Activated T-helper 17 cell treated with anti-CD3 and anti-CD28 coated beads, Interleukin-2, amount 50 U/mL, for 72 hours (primary cell): ENCODE data around the gene SLC35C1. TPM values are rescaled to one million over a fixed set of nuclear protein-coding genes. Genes with fewer than 3 reads are reported as not detected.
A peak's percentile ranks its signal among the peaks of the same experiment; 100 is the strongest.
"Not testable (repeated sequence)": the region's sequence is repeated elsewhere in the genome, so short reads cannot be mapped to it uniquely, and the experiment has no call there.

Source experiments
- ATAC-seq: fragments of 150-1000 bp; cut with Tn5 transposase; replicated peaks from 2 replicates; pipeline ENCODE4 v1.10.0; 2021; ENCODE audit warnings: mild to moderate bottlenecking, moderate library complexity
- H3K27ac Mint-ChIP-seq: one replicate; pipeline ENCODE4 v1.8.0; 2022; ENCODE audit warnings: mixed read lengths
- H3K27me3 Mint-ChIP-seq: one replicate; pipeline ENCODE4 v1.8.0; 2022; ENCODE audit warnings: mixed read lengths
- H3K36me3 Mint-ChIP-seq: one replicate; pipeline ENCODE4 v1.8.0; 2022; ENCODE audit warnings: low read depth, mild to moderate bottlenecking, mixed read lengths
- H3K4me1 Mint-ChIP-seq: one replicate; pipeline ENCODE4 v1.8.0; 2022; ENCODE audit warnings: mixed read lengths
- H3K4me3 Mint-ChIP-seq: one replicate; pipeline ENCODE4 v1.8.0; 2022; ENCODE audit warnings: mild to moderate bottlenecking, mixed read lengths
- H3K9me3 Mint-ChIP-seq: one replicate; pipeline ENCODE4 v1.8.0; 2022; ENCODE audit warnings: mixed read lengths
- total RNA-seq, 2 donors: library from RNA; stranded (reverse); gene quantifications; one replicate each; pipeline ENCODE4 v1.2.3, GENCODE V29; 2022

Gene SLC35C1
- total RNA-seq, 2 donors from 2014 or later = 8.7 to 18.9 TPM

DNA sequence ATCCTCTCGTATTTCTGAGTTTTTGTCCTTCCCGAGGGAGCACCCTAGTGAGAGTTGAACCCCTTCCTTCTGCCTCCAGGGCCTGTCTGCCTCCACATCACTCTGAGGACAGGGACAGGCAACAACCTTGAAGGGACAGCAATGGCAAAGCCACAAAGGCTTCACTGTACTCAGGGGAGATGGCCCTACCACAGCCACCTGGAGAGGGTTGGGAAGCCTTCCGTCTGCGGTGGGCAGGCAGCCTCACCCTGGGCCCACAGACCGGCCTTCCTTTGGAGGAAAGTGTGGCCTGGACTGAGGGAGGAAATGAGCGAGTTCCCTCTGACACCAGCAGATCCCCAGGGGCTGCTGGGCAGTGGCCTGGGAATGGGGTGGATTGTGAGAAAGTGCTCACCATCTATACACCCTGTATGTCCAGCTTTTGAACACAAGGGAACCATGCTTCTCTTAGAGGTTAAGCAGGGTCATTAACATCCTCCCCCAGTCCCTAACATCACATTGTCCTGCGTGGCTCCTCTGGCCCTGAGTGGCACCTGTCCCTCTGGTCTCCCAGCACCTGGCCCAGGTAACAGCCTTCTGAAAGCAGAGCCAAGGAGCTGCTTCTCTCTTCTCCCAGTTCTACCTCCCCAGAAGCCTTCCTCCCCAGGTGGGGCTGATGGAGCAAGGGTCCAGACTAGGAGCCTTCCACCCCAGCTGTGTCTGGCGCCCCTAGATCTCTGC is 6.8 kb downstream of the SLC35C1 start:
- Mint-ChIP-seq H3K27ac (no peak overlapping the region), H3K9me3 (no peaks in the 10 kb centered on the region), H3K4me1 (peaks cover 13% of the 10 kb centered on the region), H3K36me3 (peaks cover 30% of the 10 kb centered on the region), H3K4me3 (no peak overlapping the region), H3K27me3 (no peaks in the 10 kb centered on the region)
- ATAC-seq = no peak

DNA sequence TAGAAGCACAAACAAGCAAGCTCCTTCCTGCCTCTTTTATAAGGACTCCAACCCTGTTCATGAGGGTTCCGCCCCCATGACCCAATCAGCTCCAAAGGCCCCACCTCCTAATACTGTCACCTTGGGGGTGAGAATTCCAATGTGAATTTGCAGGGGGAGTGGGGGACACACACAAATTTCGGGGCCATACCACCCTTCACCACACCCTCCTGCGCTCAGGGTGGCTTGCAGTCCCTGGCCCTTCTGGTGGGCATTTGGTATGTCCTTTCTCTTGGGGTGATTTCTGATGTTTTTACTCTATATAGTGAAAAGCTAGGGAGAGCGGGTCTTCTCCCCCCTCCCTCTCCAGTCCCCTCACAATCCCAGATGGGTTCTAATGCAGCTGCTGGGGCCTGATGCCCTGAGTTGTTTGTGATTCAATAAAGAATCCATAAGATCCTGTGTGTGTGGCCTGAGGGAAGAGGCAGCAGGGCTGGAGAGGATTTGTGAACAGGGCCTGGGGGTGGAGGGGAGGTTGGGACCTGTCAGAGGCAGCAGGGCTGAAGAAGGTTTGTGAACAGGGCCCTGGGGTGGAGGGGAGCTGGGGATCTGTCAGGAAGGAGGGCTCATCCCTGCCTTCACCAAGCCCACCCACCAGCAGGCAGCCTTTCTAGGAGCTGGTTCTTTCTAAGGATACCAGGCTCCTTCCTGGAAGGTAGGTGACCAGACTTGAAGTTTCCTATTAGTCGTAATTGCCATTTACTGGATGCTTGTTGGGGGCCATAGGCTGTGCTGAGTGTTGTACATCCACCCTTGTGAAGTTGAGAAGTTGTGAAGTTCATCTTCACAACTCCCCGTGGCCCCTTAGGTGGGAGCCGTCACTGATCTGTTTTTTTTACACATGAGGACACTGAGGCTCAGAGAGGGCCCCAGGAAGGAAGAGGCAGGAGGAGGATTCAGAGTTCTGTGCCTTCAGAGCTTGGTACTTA is 7.9 kb downstream of the SLC35C1 start:
- Mint-ChIP-seq H3K9me3 (no peaks in the 10 kb centered on the region), H3K4me1 (peaks cover 7% of the 10 kb centered on the region), H3K4me3 (no peak overlapping the region), H3K36me3 (peaks cover 30% of the 10 kb centered on the region), H3K27me3 (no peaks in the 10 kb centered on the region), H3K27ac (peak overlapping the region; percentile 46)
- ATAC-seq = no peak

DNA sequence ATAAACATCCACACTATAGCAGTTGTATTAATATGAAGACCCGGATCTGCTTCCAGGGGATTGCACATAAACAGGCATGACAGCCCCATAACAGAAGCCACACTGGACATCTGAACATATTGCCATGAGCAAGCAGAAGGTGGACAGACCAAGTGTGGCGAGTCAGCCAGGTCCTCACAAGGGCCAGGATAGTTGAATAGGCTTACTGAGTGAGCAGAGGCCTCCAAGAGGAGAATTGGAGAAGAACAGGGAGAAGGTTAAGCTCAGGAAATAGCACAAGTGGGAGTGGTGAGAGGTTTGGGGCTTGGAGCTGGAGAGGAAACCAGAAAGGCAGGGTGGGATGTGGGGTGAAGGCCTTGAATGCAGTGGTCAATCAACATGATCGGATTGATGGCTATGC is 10.8 kb downstream of the SLC35C1 start:
- ATAC-seq = no peak
- H3K27ac Mint-ChIP-seq = no peak overlapping the region
- H3K4me3 Mint-ChIP-seq = no peak overlapping the region
- H3K9me3 Mint-ChIP-seq = no peaks in the 10 kb centered on the region
- H3K27me3 Mint-ChIP-seq = no peaks in the 10 kb centered on the region
- H3K4me1 Mint-ChIP-seq = no peaks in the 10 kb centered on the region
- H3K36me3 Mint-ChIP-seq = peaks cover 7% of the 10 kb centered on the region

DNA sequence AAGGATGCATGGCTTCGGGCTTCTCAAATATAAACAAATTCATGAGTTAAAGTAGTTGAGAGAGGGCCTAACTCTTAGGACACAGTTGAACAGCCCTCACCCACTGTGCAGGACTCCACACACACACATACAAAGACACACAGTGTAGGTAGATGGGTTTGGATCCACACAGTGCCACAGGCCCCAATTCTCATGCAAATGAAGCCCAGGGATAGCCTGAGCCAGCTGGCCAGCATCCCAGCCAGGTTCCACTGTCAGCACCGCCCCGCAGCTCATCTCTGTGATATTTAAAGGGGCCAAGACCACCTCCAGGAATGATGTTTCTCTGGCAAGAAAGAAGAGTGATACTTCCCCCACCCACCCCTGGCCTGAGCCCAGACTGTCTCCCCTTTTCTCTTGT is 11.7 kb downstream of the SLC35C1 start:
- peaks cover 6% of the 10 kb centered on the region for H3K36me3 Mint-ChIP-seq
- no peak for ATAC-seq
- no peaks in the 10 kb centered on the region for H3K9me3 Mint-ChIP-seq
- no peak overlapping the region for H3K4me3 Mint-ChIP-seq
- no peaks in the 10 kb centered on the region for H3K4me1 Mint-ChIP-seq
- H3K27ac Mint-ChIP-seq = no peak overlapping the region
- H3K27me3 Mint-ChIP-seq = no peaks in the 10 kb centered on the region

DNA sequence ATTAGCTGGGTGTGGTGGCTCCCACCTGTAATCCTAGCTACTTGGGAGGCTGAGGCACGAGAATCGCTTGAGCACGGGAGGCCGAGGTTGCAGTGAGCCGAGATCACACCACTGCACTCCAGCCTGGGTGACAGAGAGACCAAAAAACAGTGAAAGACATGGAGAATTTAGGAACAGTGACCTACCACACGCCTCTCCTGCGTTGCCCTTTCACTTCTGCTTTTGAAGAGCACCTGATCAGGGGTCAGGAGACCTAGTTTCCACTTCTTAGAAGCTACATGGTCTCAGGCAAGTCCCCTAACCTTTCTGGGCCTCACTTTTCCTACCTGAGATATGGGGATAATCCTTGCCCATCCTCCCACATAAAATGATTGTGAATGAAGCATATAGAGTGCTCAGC is 12.2 kb downstream of the SLC35C1 start:
- H3K27me3 Mint-ChIP-seq = no peaks in the 10 kb centered on the region
- H3K27ac Mint-ChIP-seq = no peak overlapping the region
- no peaks in the 10 kb centered on the region for H3K4me1 Mint-ChIP-seq
- H3K4me3 Mint-ChIP-seq = no peak overlapping the region
- no peak for ATAC-seq
- H3K9me3 Mint-ChIP-seq = no peaks in the 10 kb centered on the region
- H3K36me3 Mint-ChIP-seq = peaks cover 3% of the 10 kb centered on the region

DNA sequence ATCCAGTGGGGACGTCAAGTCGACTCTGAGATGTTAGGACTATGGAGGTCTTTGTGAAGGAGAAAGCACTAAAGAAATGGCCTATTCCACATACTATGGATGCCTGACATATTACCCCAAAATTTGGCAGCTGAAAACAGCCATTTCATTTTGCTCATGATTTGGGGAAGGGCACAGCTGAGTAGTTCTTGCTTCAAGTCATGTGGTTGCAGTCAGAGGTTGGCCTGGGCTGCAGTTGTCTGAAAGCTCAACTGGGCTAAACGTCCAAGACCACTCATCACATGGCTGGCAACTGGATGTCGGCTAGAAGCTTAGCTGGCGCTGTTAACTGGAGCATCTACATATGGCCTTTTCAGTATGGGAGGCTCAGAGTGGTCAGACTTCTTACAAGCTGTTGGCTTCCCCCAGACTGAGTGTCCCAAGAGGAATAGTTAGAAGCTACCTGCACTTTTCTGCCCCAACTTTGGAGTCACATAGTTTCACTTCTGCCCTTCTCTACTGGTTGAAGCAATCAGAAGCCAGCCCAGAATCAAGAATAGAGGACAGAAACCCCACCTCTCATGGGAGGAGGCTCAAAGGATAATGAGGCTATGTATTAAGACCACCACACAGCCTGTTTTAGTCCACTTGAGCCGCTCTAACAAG is 14.1 kb downstream of the SLC35C1 start:
- Mint-ChIP-seq H3K27me3 (no peaks in the 10 kb centered on the region), H3K9me3 (no peaks in the 10 kb centered on the region), H3K36me3 (no peaks in the 10 kb centered on the region), H3K4me1 (no peaks in the 10 kb centered on the region), H3K4me3 (no peak overlapping the region), H3K27ac (no peak overlapping the region)
- ATAC-seq = no peak

DNA sequence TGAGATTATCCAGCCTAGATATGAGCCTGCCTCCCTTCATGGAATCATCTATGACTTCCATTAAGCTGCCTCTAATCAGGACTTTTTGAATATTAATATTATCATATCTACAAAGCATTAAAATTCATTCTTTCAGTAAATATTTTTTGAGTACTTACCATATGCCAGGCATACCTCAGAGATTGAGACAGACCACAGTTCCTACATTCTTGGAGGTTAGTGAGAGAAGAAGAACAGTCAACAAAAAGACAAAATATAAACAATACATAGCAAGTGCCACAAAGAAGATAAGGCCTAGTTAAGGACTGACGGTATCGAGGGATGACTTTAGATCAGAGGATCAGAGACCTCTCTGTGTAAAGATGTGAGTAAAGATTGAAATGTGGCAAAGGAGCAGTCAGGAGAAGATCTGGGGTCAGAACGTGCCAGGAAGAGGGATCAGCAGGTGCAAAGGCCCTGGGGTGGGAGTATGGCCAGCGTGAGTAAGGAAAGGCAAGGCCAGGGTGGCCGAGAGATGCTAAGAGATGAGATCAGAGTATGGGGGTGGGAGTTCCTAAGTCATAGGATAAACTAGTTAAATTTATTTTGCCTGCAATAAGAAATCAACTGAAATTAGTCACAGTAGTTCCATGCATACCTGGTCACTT is 15.4 kb downstream of the SLC35C1 start:
- Mint-ChIP-seq H3K9me3 (no peaks in the 10 kb centered on the region), H3K4me3 (no peak overlapping the region), H3K36me3 (no peaks in the 10 kb centered on the region), H3K4me1 (no peaks in the 10 kb centered on the region), H3K27me3 (no peaks in the 10 kb centered on the region), H3K27ac (no peak overlapping the region)
- no peak for ATAC-seq

DNA sequence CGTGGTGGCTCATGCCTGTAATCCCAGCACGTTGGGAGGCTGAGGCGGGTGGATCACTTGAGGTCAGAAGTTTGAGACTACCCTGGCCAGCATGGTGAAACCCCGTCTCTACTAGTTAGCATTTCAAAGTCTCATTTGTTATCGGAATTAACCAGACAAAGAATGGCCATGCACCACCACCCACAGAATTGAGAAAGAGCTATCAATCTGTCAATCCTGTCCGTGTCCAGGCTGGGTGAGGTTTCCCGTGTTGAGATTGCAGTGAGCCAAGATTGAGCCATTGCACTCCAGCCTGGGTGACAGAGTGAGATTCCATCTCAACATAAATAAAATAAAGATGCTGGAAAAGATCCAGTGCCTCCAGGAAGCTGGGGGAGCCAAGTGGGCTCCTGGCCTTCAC is 21.5 kb downstream of the SLC35C1 start:
- not testable (repeated sequence) for H3K36me3 Mint-ChIP-seq, H3K4me3 Mint-ChIP-seq, H3K27ac Mint-ChIP-seq, H3K27me3 Mint-ChIP-seq, H3K9me3 Mint-ChIP-seq, H3K4me1 Mint-ChIP-seq, ATAC-seq

DNA sequence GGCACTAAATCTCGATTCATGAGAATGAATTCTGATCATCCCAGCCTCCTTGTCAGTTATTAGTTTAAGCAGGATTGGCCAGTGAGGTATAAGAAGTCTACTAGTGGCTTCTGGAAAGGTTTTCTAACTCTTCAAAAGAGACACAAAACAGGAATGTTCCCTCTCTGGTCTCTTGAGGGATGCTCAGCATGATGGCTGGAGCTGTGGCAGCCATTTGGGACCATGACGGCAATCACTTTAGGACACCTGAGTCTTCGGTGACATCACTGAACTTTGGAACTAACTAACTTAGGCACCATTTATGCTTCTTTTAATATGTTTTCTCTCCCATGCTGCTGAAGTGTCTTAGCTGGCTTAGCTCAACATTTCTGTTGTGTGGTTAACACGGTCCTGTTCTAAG is 22.2 kb downstream of the SLC35C1 start:
- Mint-ChIP-seq H3K36me3 (no peaks in the 10 kb centered on the region), H3K27me3 (no peaks in the 10 kb centered on the region), H3K27ac (no peak overlapping the region), H3K4me3 (no peak overlapping the region), H3K9me3 (no peaks in the 10 kb centered on the region), H3K4me1 (no peaks in the 10 kb centered on the region)
- no peak for ATAC-seq

DNA sequence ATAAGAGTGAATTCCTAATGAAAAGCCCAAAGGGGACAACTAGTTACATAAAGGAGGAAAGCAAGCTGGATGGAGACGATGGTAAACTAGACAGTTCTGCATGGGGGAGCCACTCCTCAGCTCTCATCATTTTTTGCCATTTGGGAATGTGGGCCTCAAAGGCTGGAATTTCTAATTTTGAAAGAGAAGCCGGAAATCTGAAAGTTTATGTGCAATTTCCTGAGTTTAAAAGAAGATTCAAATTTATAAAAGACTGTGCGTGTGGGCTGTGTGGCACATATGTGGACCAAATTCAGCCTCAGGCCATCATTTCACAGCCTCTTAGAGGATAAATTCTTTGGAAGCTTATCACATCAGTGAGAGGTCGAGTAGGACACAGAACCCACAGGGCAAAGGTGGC is 24.0 kb downstream of the SLC35C1 start:
- Mint-ChIP-seq H3K27me3 (no peaks in the 10 kb centered on the region), H3K9me3 (no peaks in the 10 kb centered on the region), H3K36me3 (no peaks in the 10 kb centered on the region), H3K4me3 (no peak overlapping the region), H3K27ac (no peak overlapping the region), H3K4me1 (peaks cover 5% of the 10 kb centered on the region)
- no peak for ATAC-seq

DNA sequence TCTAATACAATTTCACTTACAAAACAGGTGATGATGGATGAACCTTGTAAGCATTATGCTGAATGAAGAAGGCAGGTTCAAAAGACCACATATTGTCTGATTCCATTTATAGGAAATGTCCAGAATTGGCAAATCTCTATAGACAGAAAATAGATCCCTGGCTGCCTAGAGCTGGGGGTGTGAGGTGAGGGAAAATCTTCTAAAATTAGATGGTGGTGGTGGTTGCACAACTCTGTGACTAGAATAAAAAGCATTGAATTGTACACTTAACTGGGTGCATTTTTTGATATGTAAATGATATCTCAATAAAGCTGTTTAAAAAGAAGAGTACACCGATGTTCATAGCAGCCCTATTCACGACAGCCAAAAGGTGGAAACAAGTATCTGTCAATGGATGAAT is 25.6 kb downstream of the SLC35C1 start:
- no peaks in the 10 kb centered on the region for H3K27me3 Mint-ChIP-seq
- no peak for ATAC-seq
- no peak overlapping the region for H3K4me3 Mint-ChIP-seq
- H3K4me1 Mint-ChIP-seq = peaks cover 11% of the 10 kb centered on the region
- H3K27ac Mint-ChIP-seq = no peak overlapping the region
- no peaks in the 10 kb centered on the region for H3K36me3 Mint-ChIP-seq
- H3K9me3 Mint-ChIP-seq = no peaks in the 10 kb centered on the region

DNA sequence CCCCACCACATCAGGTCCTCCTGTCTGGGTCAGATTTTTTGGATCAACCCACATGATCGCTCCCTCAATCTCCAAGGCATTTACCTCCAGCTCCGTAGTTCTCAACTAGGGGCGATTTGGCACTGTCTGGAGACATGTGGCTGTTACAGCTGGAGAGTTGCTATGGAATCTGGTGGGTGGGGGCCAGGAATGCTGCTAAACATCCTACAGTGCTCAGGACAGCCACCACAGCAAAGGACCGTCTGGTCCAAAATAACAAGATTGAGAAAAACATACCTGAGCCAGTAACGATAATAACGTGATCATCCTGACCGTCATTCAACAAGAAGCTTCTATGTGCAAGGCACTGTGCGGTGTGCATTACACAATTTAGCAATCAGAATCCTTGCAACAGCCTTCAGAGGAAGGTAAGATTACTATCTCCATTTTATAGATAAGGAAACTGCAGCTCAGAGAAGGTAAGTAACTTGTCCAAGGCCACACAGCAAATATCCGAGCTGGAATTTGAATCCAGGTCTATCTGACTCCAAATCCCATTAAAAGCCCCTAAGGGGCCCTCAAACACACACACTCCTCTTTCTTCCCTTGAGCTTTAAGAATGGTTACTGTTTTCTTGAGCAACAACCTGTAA is 28.0 kb downstream of the SLC35C1 start:
- H3K4me1 Mint-ChIP-seq = peaks cover 11% of the 10 kb centered on the region
- no peaks in the 10 kb centered on the region for H3K27me3 Mint-ChIP-seq
- ATAC-seq = no peak
- H3K4me3 Mint-ChIP-seq = no peak overlapping the region
- H3K27ac Mint-ChIP-seq = no peak overlapping the region
- no peaks in the 10 kb centered on the region for H3K36me3 Mint-ChIP-seq
- no peaks in the 10 kb centered on the region for H3K9me3 Mint-ChIP-seq

DNA sequence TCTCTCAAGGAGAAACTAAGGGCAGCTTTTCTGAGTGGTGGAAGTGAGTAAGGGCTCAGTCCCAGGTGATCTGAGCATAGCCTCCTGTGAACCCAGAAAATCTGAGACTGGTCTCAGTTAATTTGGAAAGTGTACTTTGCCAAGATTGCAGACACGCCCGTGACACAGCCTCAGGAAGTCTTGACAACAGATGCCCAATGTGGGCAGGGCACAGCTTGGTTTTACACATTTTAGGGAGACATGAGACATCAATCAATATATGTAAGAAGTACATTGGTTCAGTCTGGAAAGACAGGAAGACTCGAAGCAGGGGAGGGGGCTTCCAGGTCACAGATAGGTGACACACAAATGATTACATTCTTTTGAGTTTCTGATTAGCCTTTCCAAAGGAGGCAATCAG is 28.8 kb downstream of the SLC35C1 start:
- ATAC-seq = peak; percentile 18
- Mint-ChIP-seq H3K4me3 (peak overlapping the region; percentile 42), H3K27ac (peak overlapping the region; percentile 28), H3K9me3 (no peaks in the 10 kb centered on the region), H3K27me3 (no peaks in the 10 kb centered on the region), H3K4me1 (peaks cover 11% of the 10 kb centered on the region), H3K36me3 (no peaks in the 10 kb centered on the region)

DNA sequence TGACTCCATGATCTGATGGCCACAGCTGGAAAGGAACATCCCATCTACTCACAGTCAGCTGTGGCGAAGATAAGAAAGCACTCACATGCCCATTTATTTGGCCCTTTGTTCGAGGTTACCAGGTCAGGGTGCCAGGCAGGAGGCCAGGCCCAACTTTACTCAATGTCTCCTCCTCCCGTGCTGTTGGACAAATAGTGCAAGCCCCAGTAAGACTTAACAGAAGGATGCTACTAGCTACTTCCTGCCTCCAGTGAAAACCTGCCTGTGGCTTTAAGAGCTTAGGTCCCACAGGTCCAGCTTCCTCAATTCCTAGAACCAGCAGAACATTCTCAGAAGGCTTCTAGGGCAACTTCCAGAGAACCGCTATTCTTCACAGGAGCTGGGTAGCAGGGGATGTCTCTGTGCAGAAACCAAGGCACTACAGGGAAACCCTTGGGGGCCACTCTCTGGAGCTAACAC is 29.4 kb downstream of the SLC35C1 start:
- H3K36me3 Mint-ChIP-seq = no peaks in the 10 kb centered on the region
- peak; percentile 77 for ATAC-seq
- H3K27me3 Mint-ChIP-seq = no peaks in the 10 kb centered on the region
- peak overlapping the region; percentile 28 for H3K27ac Mint-ChIP-seq
- H3K4me1 Mint-ChIP-seq = peaks cover 11% of the 10 kb centered on the region
- H3K4me3 Mint-ChIP-seq = peak overlapping the region; percentile 42
- H3K9me3 Mint-ChIP-seq = no peaks in the 10 kb centered on the region
